GM19025 (cell line): Measurements from ENCODE around the gene LRRC8B.
"Not testable (repeated sequence)": the region's sequence is repeated elsewhere in the genome, so short reads cannot be mapped to it uniquely, and the experiment has no call there.

Source experiments
- ATAC-seq: cut with Tn5 transposase; IDR thresholded peaks from one replicate; pipeline ENCODE4 v1.9.1; 2021; ENCODE audit warnings: mild to moderate bottlenecking, low read depth, moderate library complexity; ENCODE audit not compliant: unreplicated experiment

LRRC8B gene

DNA sequence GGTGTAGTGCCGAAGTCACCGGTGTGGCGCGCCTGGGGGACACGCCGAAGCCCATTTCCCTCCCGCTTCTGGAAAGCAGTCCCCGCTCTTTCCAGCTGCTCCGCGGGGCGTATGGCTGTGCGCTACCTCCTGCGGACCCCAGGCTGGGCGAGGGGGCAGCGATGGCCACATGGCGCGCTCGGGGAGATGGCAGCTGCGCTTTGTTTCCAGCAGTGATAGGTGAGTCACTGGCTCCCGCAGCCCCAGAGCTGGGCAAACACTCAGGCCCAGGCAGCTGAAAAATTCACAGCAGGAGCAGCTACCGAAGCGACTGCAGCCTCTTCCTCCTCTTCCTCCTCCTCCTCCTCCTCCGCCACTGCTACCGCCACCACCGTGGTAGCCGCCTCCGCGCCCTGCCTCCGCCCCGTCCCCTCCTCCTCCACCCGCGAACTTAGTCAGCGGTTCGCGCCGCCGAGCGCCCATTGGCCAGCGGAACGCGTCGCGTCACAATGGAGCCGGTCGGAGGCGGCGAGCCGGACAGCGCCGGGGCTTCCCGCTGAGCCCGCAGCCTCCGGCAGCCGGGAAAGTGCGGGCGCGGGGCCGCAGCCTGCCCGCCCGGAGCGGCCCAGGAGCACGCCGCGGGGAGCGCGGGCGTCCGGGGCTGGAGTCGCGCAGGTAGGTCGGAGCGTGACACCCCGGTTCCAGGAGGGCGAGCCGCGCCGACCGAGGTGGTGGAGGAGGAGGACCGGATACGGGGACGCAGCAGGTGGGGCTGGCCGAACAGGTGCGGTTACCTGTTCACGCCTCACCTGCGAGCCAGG lies at the start of gene LRRC8B:
Gene LRRC8B, plus strand, starts transcription at position 461 of the 800 bp plus-strand sequence. CDS start 57,822 bp downstream, outside the sequence.
- ATAC-seq = peak; percentile 95

DNA sequence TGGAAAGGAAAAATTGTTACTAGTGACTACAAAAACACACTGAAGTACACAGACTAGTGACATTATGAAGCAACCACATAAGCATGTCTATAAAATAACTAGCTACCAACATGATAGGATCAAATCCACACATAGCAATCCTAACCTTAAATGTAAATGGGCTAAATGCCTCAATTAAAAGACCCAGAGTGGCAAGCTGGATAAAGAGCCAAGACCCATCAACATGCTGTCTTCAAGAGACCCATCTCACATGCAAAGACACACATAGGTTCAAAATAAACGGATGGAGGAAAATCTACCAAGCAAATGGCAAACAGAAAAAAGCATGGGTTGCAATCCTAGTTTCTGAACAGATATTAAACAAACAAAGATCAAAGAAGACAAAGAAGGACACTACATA lies 49.4 kb upstream of the LRRC8B start:
- no peak for ATAC-seq

DNA sequence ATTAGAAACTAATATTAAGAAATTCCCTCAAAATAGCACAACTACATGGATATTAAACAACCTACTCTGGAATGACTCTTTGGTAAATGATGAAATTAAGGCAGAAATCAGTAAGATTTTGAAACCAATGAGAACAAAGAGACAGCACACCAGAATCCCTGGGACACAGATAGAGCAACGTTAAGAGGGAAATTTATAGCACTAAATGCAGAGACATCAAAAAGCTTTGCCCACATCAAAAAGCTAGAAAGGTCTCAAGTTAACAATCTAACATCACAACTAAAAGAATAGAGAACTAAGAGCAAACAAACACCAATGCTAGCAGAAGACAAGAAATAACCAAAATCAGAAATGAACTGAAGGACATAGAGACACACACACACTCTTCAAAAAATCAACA lies 48.6 kb upstream of the LRRC8B start:
- no peak for ATAC-seq

DNA sequence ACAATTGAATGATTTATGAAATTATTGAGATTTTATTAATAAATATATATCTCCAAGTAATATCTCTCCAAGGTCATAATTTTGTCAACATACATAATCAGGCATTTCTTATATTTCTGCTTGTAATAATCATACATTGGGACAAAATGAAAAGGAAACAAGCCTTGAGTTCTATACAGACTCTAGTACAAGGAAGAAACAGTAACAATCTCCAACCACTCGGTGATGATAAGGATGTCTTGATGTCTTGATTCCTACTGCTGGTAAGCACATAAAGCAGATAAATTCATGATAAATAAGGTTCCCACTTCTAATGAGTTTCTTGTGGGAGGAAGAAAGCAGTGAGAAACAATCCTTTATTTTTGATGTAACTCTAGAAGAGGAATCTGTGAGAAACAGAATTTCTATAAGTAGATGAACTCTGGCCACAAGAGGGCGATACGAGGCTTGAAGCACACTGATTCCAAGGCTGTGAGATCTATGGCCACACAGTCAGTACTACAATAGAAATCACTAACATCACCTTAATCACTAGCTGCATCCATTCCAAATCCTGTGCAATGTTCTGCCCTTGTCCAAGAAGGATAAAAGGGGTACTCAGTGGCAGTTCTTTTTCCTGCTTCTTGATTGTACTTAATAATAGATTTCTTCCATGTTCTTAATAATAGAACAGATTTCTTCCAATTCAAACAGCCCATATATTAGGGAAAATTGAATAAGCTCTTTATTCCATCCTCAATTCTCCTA lies 41.4 kb upstream of the LRRC8B start:
- ATAC-seq = no peak

DNA sequence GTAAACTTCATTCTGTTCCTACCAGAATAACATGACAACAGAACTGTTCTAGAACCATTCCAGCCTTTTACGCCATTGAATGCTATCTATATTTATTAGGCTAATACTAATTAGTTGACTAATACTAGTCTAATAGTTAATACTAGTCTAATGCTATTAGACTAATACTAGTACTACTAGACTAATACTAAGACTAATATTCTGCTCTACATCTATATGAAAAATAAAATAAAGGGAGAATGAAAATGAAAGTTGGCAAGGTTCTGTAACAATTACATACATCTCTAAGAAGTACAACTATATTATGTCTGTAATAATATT lies 40.9 kb upstream of the LRRC8B start:
- ATAC-seq = no peak

DNA sequence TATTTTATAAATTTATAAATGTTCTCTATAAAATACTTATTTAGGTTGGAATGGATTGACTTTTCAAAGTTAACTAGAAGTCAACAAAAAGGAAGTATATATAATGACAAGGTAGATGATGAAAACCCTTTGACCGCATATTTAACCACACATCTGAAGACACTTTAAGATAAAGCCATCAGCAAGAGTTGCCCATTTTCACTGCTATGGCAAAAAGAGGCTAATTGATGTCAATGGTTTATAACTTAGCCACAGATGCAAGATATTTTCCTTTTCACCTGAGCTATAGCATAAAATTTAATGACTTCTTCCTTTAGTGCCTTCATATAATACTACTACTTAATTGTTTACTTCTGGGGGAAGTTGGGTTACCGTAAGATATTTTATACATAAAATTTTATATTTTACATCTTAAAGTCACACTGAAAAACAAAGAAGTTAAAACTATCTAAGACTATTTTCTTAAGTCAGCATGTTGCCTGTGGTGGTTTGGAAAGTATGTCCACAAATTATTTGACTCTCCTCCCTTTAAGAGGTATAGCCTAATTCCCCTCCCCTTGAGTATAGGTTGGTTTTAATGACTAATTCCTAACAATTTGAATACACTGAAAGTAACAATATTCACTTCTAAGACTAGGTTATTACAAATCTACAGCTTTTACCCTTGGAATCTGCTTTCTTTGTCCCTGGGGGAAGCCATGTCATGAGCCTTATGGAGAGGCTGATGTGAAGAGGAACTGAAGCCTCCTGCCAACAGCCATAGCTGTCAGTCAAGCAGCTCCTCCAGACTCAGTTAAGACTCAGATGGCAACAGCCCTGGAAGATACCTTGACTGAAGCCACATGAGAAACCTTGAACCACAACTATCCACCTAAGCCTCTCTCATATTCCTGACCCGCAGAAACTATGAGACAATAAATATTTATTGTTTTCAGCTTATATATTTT lies 40.3 kb upstream of the LRRC8B start:
- no peak for ATAC-seq

DNA sequence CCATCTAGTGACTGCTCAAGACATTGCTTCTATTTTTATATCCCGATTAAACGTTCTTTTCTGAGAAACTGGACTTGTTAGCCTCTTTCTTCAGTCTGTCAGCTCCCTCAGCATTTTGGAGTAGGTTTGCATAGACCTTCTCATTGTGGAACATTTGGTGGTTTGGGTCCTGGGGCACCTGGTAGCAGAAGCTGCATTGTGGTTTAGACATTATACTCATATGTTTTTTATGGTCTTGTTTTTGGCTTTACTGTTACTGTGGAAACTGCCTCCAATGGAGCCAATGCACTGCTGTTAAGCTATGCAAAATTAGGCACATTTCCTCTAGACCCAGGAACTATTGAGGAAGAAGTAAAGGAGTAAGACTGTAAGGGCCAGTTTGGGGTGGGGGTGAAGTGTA lies 36.7 kb upstream of the LRRC8B start:
- no peak for ATAC-seq

DNA sequence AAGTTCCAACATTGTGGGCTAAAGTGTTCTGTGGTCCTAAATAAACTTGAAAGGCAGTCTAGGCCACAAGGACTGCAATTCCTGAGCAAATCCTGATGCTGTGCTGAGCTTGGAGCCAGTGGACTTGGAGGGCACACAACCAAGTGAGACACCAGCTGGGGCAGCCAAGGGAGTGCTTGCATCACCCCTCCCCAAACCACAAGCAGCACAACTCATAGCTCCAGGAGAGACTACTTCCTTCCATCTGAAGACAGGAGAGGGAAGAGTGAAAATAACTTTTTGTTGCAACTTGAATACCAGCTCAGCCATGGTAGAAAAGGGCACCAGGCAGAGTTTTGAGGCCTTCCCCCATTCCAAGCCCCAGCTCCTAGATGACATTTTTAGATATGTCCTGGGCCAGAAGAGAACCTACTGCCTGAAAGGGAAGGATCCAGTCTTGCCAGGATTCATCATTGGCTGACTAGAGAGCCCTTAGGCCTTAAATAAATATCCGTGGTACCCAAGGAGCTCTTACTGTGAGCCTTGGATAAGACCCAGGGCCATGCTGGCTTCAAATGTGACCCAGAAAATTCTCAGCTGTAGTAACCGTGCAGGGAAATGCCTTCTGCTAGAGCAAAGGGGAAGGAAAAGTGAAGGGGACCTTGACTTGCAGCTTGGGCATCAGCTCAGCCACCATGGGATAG lies 35.4 kb upstream of the LRRC8B start:
- no peak for ATAC-seq

DNA sequence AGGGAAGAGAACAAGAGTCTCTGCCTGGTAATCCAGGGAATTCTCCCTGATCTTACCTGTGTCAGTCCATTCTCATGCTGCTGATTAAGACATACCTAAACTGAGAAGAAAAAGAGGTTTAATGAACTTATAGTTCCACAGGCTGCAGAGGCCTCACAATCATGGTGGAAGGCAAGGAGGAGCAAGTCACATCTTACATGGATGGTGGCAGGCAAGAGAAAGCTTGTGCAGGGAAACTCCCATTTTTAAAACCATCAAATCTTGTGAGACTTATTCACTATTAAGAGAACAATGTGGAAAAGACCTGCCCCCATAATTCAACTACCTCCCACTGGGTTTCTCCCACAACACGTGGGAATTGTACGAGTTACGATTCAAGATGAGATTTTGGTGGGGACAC lies 34.2 kb upstream of the LRRC8B start:
- no peak for ATAC-seq

DNA sequence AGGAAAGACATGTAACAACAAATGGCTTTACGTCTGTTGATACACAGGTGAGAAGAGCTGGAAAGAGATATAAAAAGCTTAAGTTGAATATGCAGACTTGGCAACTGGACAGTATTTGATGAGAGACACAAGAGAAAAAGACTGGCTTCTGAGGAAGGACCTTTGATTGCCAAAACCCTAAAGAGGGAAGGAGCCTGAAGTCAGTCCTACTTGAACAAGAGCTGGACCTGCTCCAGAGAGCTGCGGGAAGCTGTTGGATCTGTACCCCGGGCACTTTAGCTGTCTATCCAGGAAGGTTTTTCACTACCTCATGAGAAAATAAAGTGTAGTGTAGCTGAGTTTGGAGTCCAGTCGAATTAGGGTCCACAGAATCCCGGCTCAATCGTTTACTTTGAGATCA lies 25.3 kb upstream of the LRRC8B start:
- no peak for ATAC-seq

DNA sequence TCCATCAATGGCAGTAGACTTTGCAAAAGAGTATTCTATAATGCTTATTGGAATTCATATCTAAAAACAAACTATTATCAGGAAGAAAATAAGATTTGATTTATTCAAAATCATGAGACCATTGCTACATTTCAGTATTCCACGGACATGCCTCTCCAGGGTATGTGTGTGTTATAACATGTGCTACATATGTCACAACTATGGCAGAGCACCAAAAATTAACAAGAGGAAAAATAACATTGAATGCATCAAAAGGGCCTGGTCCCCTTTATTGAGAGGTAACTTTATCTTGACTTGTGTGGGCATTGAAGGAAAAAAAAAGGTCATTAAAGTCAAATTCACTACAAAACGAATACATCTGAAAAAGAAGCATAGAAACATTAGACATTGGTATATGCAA lies 22.6 kb upstream of the LRRC8B start:
- ATAC-seq = no peak

DNA sequence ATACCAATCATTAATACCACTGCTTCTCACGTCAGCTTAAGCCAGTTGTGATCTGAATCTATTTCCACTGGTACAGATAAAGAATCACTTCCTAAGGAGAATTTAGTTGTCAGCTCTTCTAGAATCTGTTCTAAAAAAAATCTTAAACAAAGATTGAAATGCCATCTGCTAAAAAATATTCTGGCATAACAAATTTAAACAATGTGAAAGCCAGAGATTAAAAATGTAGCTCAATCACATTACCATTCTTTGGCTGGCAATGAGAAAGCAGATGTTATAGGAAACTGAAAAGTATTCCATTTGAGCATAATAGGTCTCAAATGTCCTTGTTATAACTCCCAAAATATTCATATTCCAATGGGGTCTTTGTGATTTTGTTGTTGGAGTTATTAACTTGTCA lies 21.7 kb upstream of the LRRC8B start:
- ATAC-seq = no peak

DNA sequence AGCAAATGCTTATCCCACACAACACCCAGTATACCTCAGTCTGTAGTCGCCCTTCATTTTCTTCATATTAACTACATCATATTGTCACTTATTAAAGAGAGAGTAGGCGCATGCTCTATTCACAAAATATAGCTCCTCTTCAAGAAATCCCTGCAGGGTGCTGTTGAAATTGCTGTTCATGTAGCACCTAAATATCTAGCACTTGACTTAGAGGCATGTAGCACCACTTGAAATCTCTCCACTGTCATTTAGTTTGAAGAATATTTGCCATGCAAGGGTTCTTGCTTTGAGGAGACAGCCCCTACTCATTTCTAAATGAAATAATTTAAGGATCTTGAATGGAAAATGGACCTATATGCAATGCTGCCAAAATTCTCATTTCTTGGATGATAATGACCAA lies 20.9 kb upstream of the LRRC8B start:
- ATAC-seq = no peak

DNA sequence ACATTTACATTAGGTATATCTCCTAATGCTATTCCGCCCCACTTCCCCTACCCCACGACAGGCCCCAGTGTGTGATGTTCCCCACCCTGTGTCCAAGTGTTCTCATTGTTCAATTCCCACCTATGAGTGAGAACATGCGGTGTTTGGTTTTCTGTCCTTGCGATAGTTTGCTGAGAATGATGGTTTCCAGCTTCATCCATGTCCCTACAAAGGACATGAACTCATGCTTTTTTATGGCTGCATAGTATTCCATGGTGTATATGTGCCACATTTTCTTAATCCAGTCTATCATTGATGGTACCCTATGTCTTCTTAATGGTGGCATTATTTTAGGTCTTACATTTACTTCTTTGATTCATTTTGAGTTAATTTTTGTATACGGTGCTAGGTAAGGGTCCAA lies 14.6 kb upstream of the LRRC8B start:
- not testable (repeated sequence) for ATAC-seq

DNA sequence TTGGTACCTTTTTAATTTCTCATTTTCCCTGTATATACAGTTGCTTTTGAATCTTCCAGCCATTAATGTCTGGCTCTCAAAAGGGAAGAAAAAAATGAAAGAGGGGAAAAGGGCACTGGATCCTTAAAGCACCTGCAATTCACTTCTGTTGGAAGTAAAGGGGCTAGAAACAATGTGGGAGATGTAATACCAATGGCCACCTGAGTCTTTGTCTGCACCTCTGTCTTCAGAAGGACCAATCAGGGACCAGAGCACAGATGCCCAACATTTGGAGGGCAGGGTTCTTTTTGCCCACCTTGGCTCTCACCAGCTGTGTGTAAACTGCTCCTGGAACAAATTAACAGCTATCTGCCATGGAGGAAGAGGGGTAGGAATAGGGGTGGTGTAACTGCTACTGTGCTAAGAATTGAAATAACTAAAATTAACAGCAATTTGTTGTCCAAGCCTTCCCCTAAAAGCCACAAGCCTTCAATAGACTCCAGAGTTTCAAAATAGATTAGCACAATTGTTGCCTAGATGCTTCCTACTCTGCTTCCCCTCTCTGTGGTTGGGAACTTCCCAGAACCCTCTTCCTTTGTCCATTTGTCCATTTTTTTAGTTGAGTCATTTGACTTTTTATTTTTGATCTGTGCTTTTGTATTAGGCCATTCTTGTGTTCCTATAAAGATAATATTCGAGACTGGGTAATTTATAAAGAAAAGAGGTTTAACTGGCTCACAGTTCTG lies 11.5 kb upstream of the LRRC8B start:
- no peak for ATAC-seq

DNA sequence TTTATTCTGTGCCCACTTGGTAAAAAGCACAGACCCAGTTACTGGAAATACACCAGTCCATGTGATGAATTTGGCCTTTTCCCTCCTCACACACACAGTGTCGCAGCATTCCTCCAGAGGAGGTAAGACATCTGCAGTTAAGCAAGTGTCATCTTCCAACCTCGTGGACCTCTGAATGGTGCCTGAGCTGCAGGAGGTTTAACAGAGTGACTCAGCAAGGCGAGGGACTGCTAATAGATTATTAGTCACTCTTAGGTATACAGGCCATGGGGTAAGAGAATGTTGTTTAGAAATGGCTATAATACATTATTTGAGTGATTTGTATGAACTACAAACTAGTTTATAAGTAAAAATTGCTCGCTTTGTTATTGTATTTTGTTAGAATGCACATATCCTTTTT lies 8.6 kb upstream of the LRRC8B start:
- ATAC-seq = no peak

DNA sequence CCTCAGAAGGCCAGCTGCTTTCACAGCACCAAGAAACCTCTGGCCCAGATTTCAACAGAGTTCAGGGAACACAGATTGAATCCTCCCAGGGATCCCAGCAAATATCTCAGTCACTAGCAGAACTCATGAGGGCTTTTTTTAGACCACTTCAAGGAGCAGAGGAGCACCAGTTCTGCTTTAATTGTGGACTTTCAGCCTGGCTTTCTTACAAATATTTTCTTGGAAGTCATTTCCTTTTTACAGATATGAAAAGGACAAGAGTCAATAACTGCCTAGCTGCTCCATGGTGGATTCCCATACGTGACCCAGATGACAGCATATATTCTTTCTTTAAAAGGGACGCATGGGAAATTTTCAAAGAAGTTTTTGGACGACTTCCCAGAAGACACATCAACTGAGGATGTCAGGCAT lies 6.4 kb upstream of the LRRC8B start:
- no peak for ATAC-seq

DNA sequence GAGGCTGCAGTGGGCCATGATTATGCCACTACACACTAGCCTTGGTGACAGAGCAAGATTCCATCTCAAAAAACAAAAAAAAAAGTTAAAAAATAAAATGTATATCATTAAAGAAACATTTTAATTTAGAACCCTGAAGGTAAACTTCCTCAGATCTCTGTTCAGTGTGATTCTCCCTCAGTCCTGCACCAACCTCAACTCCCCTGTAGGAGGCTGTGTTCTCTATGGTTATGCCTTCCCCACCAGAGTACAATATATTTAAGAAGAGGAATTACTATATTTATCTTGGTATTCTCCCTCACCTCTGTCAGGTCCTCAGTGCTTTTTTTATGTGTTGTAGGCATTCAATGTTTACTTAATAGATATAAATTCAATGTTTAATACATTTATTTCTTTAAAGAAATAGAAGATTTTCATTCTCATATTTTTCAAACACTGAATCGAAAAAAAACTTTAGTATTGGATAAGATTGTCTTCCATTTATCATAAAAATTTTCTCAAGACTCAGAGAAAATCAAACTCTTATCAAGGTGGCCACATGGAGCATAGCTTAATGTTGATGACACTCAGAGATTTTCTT lies 4.8 kb upstream of the LRRC8B start:
- ATAC-seq = no peak

DNA sequence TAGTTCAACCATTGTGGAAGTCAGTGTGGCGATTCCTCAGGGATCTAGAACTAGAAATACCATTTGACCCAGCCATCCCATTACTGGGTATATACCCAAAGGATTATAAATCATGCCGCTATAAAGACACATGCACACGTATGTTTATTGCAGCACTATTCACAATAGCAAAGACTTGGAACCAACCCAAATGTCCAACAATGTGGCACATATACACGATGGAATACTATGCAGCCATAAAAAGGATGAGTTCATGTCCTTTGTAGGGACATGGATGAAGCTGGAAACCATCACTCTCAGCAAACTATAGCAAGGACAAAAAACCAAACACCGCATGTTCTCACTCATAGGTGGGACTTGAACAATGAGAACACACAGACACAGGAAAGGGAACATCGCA lies 2.7 kb upstream of the LRRC8B start:
- not testable (repeated sequence) for ATAC-seq
